ENCODE results near the gene TNFRSF1A. TPM values are rescaled to one million over a fixed set of nuclear protein-coding genes. Genes with fewer than 3 reads are reported as not detected.

The TNFRSF1A gene
- total RNA-seq, 1 experiment from 2014 or later = 79.0 TPM

GRCh38 chr12:6317693-6318439 lies 24.0 kb downstream of the TNFRSF1A start:
- Mint-ChIP-seq H3K36me3 (ENCODE audit: insufficient read depth, unreplicated experiment) (peaks cover 86% of the 10 kb centered on the region), H3K4me1 (ENCODE audit: low read depth, unreplicated experiment) (peaks cover 29% of the 10 kb centered on the region), H3K27me3 (ENCODE audit: insufficient read depth, unreplicated experiment) (no peaks in the 10 kb centered on the region), H3K27ac (ENCODE audit: unreplicated experiment) (peak overlapping the region; percentile 73), H3K4me3 (ENCODE audit: unreplicated experiment) (no peak overlapping the region), H3K9me3 (ENCODE audit: unreplicated experiment) (no peaks in the 10 kb centered on the region)
- no TSS peak for BruUV-seq (replicated peaks)
- no peak for DNase-seq
- Histone ChIP-seq H3K4me1 (peaks cover 26% of the 10 kb centered on the region), H3K36me3 (ENCODE audit: control insufficient read depth, insufficient read depth, low read length) (peaks cover 22% of the 10 kb centered on the region), H3K27me3 (replicated peaks; ENCODE audit: control insufficient read depth, insufficient read depth, low read length) (no peaks in the 10 kb centered on the region), H3K4me3 (ENCODE audit: low read depth, low read length) (no peak overlapping the region), H3K9me3 (no peaks in the 10 kb centered on the region)
- intact Hi-C loops (cut with micrococcal nuclease; ENCODE audit: unreplicated experiment) = no loop called here
- CTCF ChIA-PET = interaction anchor here (0.7 kb wide), 1 partner anchor 24 kb away, joined by 3 read pairs; no protein-coding TSS in a partner anchor
- no peak for TF ChIP-seq CTCF (IDR thresholded peaks at IDR 0.05; ENCODE audit: insufficient read depth in 1 of 2, low read depth in 1 of 2, low read length in 1 of 2, severe bottlenecking in 1 of 2, unreplicated experiment in 1 of 2)
- POLR2A ChIA-PET = no interaction called here

DNA sequence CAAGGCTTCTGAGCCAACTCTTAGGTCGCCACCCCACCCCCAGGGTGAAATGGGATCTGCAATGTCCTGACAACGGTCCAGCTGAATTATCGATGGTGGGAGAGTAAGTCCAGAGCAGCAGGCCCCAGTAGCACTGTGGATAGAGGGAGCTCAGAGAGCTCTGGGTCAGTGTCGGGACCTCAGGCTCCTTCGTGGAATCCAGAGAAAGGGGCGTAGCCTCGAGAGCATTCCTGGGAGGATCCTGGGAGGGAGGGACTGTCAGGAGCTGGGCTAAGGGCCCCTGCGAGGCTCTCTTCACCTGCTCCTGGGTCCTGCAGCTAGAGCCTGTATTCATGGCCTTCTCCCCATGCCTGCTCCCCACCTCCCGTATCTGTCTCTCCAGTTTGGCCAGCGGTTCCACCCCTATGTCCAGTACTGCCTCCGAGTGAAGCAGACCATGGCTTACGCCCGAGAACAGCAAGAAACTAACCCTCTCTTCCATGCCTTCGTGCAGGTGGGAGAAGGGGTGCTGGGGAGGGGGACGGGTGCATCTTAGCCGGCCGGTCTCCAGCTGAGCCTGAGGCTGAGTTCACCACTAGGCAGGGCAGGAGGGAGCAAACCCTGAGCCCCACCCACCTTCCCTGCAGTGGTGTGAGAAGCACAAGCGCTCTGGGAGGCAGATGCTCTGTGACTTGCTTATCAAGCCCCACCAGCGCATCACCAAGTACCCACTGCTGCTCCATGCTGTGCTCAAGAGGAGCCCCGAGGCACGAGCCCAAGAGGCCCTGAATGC lies 24.8 kb downstream of the TNFRSF1A start:
- Histone ChIP-seq H3K27me3 (replicated peaks; ENCODE audit: control insufficient read depth, insufficient read depth, low read length) (no peaks in the 10 kb centered on the region), H3K4me3 (ENCODE audit: low read depth, low read length) (no peak overlapping the region), H3K9me3 (no peaks in the 10 kb centered on the region), H3K36me3 (ENCODE audit: control insufficient read depth, insufficient read depth, low read length) (peaks cover 22% of the 10 kb centered on the region), H3K4me1 (peaks cover 33% of the 10 kb centered on the region)
- intact Hi-C loops (cut with micrococcal nuclease; ENCODE audit: unreplicated experiment) = no loop called here
- Mint-ChIP-seq H3K27me3 (ENCODE audit: insufficient read depth, unreplicated experiment) (no peaks in the 10 kb centered on the region), H3K9me3 (ENCODE audit: unreplicated experiment) (no peaks in the 10 kb centered on the region), H3K27ac (ENCODE audit: unreplicated experiment) (peak overlapping the region; percentile 73), H3K36me3 (ENCODE audit: insufficient read depth, unreplicated experiment) (peaks cover 86% of the 10 kb centered on the region), H3K4me1 (ENCODE audit: low read depth, unreplicated experiment) (peaks cover 35% of the 10 kb centered on the region), H3K4me3 (ENCODE audit: unreplicated experiment) (no peak overlapping the region)
- TF ChIP-seq CTCF (IDR thresholded peaks at IDR 0.05; ENCODE audit: insufficient read depth in 1 of 2, low read depth in 1 of 2, low read length in 1 of 2, severe bottlenecking in 1 of 2, unreplicated experiment in 1 of 2) = no peak
- BruUV-seq (replicated peaks) = no TSS peak
- CTCF ChIA-PET = interaction anchor here (1.5 to 1.6 kb wide), 2 partner anchors 9 to 54 kb away, joined by 3 to 11 read pairs; no protein-coding TSS in a partner anchor
- POLR2A ChIA-PET = interaction anchor here (0.6 to 1.0 kb wide), 4 partner anchors 19 to 217 kb away, joined by 3 to 16 read pairs (median 6); partner anchors contain the start of genes GAPDH and VAMP1
- peak in 1 of 2 experiments; percentile 62 for DNase-seq

Measured in Caco-2 (cell line).